Measurements from ENCODE around the gene MAN2B1.
"Not testable (repeated sequence)": the region's sequence is repeated elsewhere in the genome, so short reads cannot be mapped to it uniquely, and the experiment has no call there.

Gene MAN2B1

GRCh38 chr19:12655546-12655945 is 11.0 kb downstream of the MAN2B1 start:
- no peak for TF ChIP-seq CTCF (conservative IDR thresholded peaks at IDR 0.05)
- no peak overlapping the region for H3K27ac ChIP-seq

GRCh38 chr19:12652219-12652618 is 14.3 kb downstream of the MAN2B1 start:
- H3K27ac ChIP-seq: no peak overlapping the region
- no peak for TF ChIP-seq CTCF (conservative IDR thresholded peaks at IDR 0.05)

- TF ChIP-seq CTCF (conservative IDR thresholded peaks at IDR 0.05): no peak
- H3K27ac ChIP-seq: no peak overlapping the region
Observed at GRCh38 chr19:12649941-12650340, 16.6 kb downstream of the MAN2B1 start.

GRCh38 chr19:12648088-12648487 is 18.5 kb downstream of the MAN2B1 start:
- no peak overlapping the region for H3K27ac ChIP-seq
- peak; percentile 60 for TF ChIP-seq CTCF (conservative IDR thresholded peaks at IDR 0.05)

- no peak for TF ChIP-seq CTCF (conservative IDR thresholded peaks at IDR 0.05)
- no peak overlapping the region for H3K27ac ChIP-seq
Observed at GRCh38 chr19:12647490-12648071, 19.0 kb downstream of the MAN2B1 start.

- no peak overlapping the region for H3K27ac ChIP-seq
- TF ChIP-seq CTCF (conservative IDR thresholded peaks at IDR 0.05): no peak
Observed at GRCh38 chr19:12647047-12647446, 19.5 kb downstream of the MAN2B1 start.

- no peak overlapping the region for H3K27ac ChIP-seq
- TF ChIP-seq CTCF (conservative IDR thresholded peaks at IDR 0.05): no peak
Observed at GRCh38 chr19:12646551-12646950, 20.0 kb downstream of the MAN2B1 start.

- H3K27ac ChIP-seq: not testable (repeated sequence)
Observed at GRCh38 chr19:12643716-12644115, 22.8 kb downstream of the MAN2B1 start.
